ENCODE data around the gene MIX23. TPM values are rescaled to one million over a fixed set of nuclear protein-coding genes. Genes with fewer than 3 reads are reported as not detected.
A peak's percentile ranks its signal among the peaks of the same experiment; 100 is the strongest.

Gene MIX23
- total RNA-seq, 4 donors from 2014 or later: 6.4 to 21.6 (median 12.7) TPM

DNA sequence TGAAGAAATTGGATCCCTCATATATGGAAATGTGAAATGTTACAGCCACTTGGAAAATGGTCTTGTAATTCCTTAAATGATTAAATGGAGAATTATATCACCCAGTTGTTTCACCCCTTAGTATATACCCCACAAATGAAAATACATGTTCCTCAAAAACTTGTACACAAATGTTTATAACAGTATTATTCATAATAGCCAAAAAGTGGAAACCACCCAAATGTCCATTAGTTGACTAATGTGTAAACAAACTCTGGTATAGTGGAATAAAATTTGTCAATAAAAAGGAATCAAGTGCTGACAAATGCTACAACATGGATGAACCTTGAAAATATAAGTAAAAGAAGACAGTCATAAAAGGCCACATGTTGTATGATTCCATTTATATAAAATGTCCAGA is 13.5 kb upstream of the MIX23 start:
- Histone ChIP-seq H3K27ac (replicated peaks in 1 of 4) (no peak overlapping the region), H3K36me3 (peaks cover 0 to 10% (median 0%) of the 10 kb centered on the region in 4 donors), H3K4me3 (no peak overlapping the region), H3K4me1 (peaks cover 2 to 22% (median 16%) of the 10 kb centered on the region in 4 donors), H3K27me3 (no peaks in the 10 kb centered on the region), H3K9me3 (no peaks in the 10 kb centered on the region)
- TF ChIP-seq POLR2AphosphoS5 (IDR thresholded peaks at IDR 0.05) (no peak), POLR2A (IDR thresholded peaks at IDR 0.05; ENCODE audit: low read depth) (no peak), EP300 (IDR thresholded peaks at IDR 0.05) (no peak)
- TF ChIP-seq, protein P1, sequence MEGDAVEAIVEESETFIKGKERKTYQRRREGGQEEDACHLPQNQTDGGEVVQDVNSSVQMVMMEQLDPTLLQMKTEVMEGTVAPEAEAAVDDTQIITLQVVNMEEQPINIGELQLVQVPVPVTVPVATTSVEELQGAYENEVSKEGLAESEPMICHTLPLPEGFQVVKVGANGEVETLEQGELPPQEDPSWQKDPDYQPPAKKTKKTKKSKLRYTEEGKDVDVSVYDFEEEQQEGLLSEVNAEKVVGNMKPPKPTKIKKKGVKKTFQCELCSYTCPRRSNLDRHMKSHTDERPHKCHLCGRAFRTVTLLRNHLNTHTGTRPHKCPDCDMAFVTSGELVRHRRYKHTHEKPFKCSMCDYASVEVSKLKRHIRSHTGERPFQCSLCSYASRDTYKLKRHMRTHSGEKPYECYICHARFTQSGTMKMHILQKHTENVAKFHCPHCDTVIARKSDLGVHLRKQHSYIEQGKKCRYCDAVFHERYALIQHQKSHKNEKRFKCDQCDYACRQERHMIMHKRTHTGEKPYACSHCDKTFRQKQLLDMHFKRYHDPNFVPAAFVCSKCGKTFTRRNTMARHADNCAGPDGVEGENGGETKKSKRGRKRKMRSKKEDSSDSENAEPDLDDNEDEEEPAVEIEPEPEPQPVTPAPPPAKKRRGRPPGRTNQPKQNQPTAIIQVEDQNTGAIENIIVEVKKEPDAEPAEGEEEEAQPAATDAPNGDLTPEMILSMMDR (IDR thresholded peaks at IDR 0.05): no peak
- no peak for DNase-seq (ENCODE audit: extremely low spot score)
- intact Hi-C loops (cut with DNase I): no loop called here

- no peak for DNase-seq (ENCODE audit: extremely low spot score)
- Histone ChIP-seq H3K27me3 (no peaks in the 10 kb centered on the region), H3K4me1 (peaks cover 3 to 24% (median 17%) of the 10 kb centered on the region in 4 donors), H3K4me3 (no peak overlapping the region), H3K27ac (replicated peaks in 1 of 4) (no peak overlapping the region), H3K36me3 (peaks cover 0 to 10% (median 0%) of the 10 kb centered on the region in 4 donors), H3K9me3 (no peaks in the 10 kb centered on the region)
- intact Hi-C loops (cut with DNase I): no loop called here
- TF ChIP-seq POLR2A (IDR thresholded peaks at IDR 0.05; ENCODE audit: low read depth) (no peak), EP300 (IDR thresholded peaks at IDR 0.05) (no peak), POLR2AphosphoS5 (IDR thresholded peaks at IDR 0.05) (no peak)
- TF ChIP-seq, protein P1 (IDR thresholded peaks at IDR 0.05): no peak
- WGBS: 61% methylated on average over 3 of the region's 3 CpGs
Measured at GRCh38 chr3:122395582-122395981, 12.6 kb upstream of the MIX23 start.

DNA sequence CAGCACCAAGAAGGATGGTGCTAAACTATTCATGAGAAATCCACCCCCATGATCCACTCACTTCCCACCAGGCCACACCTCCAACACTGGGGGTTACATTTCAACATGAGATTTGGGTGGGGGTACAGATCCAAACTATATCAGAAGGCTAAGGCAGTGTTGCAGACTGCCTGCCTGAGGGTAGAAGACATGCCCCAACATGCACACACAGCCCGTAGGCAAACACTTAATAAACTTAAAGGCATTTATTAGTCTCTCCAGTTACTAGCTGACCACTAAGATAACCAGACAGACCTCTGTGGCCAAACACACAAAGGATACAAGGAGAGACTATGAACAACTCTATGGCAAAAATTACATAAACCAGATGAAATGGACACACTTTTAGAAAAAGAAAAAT is 11.1 kb upstream of the MIX23 start:
- no peaks in the 10 kb centered on the region for H3K9me3 ChIP-seq
- TF ChIP-seq POLR2A (IDR thresholded peaks at IDR 0.05; ENCODE audit: low read depth) (no peak), POLR2AphosphoS5 (IDR thresholded peaks at IDR 0.05) (no peak), EP300 (IDR thresholded peaks at IDR 0.05) (no peak)
- TF ChIP-seq, protein P1 (IDR thresholded peaks at IDR 0.05): no peak
- no peak overlapping the region for H3K4me3 ChIP-seq
- H3K4me1 ChIP-seq: peaks cover 3 to 24% (median 22%) of the 10 kb centered on the region in 4 donors
- H3K36me3 ChIP-seq: peaks cover 0 to 7% (median 0%) of the 10 kb centered on the region in 4 donors
- intact Hi-C loops (cut with DNase I): loop anchor here (5.0 kb wide), 1 partner anchor 168 kb away; the partner anchor contains the start of genes DTX3L and PARP9
- H3K27me3 ChIP-seq: no peaks in the 10 kb centered on the region
- WGBS: 79% methylated on average over 1 of the region's 1 CpG
- no peak overlapping the region for H3K27ac ChIP-seq (replicated peaks in 1 of 4)
- DNase-seq (ENCODE audit: extremely low spot score): no peak

- peaks cover 3 to 24% (median 22%) of the 10 kb centered on the region in 4 donors for H3K4me1 ChIP-seq
- intact Hi-C loops (cut with DNase I): loop anchor here (2.0 to 5.0 kb wide), 2 partner anchors 169 to 286 kb away; partner anchors contain the start of genes DTX3L and PARP9
- H3K27ac ChIP-seq (replicated peaks in 1 of 4): peak overlapping the region in 3 of 4 donors; percentile 2 to 33 (median 11)
- H3K27me3 ChIP-seq: no peaks in the 10 kb centered on the region
- TF ChIP-seq POLR2AphosphoS5 (IDR thresholded peaks at IDR 0.05): no peak
- no peak for TF ChIP-seq EP300 (IDR thresholded peaks at IDR 0.05)
- no peak for TF ChIP-seq POLR2A (IDR thresholded peaks at IDR 0.05; ENCODE audit: low read depth)
- TF ChIP-seq, protein P1 (IDR thresholded peaks at IDR 0.05): peak; percentile 62 to 77 (median 65)
- no peaks in the 10 kb centered on the region for H3K9me3 ChIP-seq
- WGBS: 48% methylated on average over 2 of the region's 2 CpGs
- H3K36me3 ChIP-seq: peaks cover 0 to 7% (median 0%) of the 10 kb centered on the region in 4 donors
- DNase-seq (ENCODE audit: extremely low spot score): no peak
- no peak overlapping the region for H3K4me3 ChIP-seq
Measured at GRCh38 chr3:122392868-122393844, 10.1 kb upstream of the MIX23 start.

Measured in esophagus muscularis mucosa (tissue), 4 donors.